HepG2 (cell line): ENCODE data around the gene TMOD2.

Experiments used
- FOXA3 ChIP-seq: IDR thresholded peaks from 2 replicates; pipeline ENCODE4 v1.6.1; 2016; ENCODE audit warnings: missing genetic modification reagents, missing compliant biosample characterization
- HINFP ChIP-seq: sonication (generic); formaldehyde crosslinking; IDR thresholded peaks from 2 replicates; pipeline ENCODE4 v1.4.0; 2020; ENCODE audit warnings: low read depth, mild to moderate bottlenecking, missing genetic modification reagents
- HMGXB3 ChIP-seq: sonication (generic); formaldehyde crosslinking; IDR thresholded peaks from 2 replicates; pipeline ENCODE4 v1.4.0; 2020; ENCODE audit warnings: missing genetic modification reagents, borderline replicate concordance
- POLR2A ChIP-seq, 2 experiments: IDR thresholded peaks; 2 replicates each; pipeline ENCODE4 v1.6.1; 2011; ENCODE audit warnings: low read depth in 2 of 2, low read length in 2 of 2, mild to moderate bottlenecking in 1 of 2, moderate library complexity in 1 of 2; ENCODE audit not compliant: insufficient read depth in 1 of 2
- SRF ChIP-seq: IDR thresholded peaks from 2 replicates; pipeline ENCODE4 v1.6.1; 2011; ENCODE audit warnings: mild to moderate bottlenecking, low read depth, low read length, moderate library complexity
- STAG1 ChIP-seq: sonication (generic); formaldehyde crosslinking; IDR thresholded peaks from 2 replicates; pipeline ENCODE4 v1.4.0; 2020; ENCODE audit warnings: missing genetic modification reagents
- TAF1 ChIP-seq: sonication (generic); formaldehyde crosslinking; IDR thresholded peaks from 2 replicates; pipeline ENCODE4 v1.4.0; 2020; ENCODE audit warnings: missing genetic modification reagents
- YEATS2 ChIP-seq: sonication (generic); formaldehyde crosslinking; IDR thresholded peaks from 2 replicates; pipeline ENCODE4 v1.4.0; 2020; ENCODE audit warnings: missing genetic modification reagents, borderline replicate concordance
- ZKSCAN1 ChIP-seq: fragments of 150-350 bp; IDR thresholded peaks from 2 replicates; pipeline ENCODE4 v1.6.1; 2014; ENCODE audit warnings: low read length
- TF ChIP-seq, protein P1 (sequence below): sonication (generic); formaldehyde crosslinking; IDR thresholded peaks from 2 replicates; pipeline ENCODE4 v1.4.0; 2020; ENCODE audit warnings: mild to moderate bottlenecking, missing genetic modification reagents, borderline replicate concordance

DNA sequence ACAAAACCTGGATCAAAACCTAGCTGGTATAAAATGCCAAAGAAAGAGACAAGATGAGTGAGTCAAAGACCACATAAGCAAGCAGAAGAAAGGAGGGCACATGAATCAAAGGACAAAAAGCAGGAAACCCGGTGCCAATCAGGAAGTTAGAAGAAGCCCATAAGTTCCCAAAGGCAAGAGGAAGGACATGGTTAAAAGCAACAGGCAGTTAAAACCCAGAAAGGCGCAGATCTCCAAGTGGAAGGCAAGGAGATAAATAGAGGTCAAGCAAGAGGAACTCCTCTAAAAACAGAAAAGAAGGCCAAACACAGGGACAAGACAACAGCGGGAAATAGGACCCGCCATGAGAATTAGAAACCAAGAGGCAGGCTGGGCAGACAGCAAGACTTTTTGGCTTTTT lies 4.4 kb downstream of the TMOD2 start:
- TF ChIP-seq, protein P1, sequence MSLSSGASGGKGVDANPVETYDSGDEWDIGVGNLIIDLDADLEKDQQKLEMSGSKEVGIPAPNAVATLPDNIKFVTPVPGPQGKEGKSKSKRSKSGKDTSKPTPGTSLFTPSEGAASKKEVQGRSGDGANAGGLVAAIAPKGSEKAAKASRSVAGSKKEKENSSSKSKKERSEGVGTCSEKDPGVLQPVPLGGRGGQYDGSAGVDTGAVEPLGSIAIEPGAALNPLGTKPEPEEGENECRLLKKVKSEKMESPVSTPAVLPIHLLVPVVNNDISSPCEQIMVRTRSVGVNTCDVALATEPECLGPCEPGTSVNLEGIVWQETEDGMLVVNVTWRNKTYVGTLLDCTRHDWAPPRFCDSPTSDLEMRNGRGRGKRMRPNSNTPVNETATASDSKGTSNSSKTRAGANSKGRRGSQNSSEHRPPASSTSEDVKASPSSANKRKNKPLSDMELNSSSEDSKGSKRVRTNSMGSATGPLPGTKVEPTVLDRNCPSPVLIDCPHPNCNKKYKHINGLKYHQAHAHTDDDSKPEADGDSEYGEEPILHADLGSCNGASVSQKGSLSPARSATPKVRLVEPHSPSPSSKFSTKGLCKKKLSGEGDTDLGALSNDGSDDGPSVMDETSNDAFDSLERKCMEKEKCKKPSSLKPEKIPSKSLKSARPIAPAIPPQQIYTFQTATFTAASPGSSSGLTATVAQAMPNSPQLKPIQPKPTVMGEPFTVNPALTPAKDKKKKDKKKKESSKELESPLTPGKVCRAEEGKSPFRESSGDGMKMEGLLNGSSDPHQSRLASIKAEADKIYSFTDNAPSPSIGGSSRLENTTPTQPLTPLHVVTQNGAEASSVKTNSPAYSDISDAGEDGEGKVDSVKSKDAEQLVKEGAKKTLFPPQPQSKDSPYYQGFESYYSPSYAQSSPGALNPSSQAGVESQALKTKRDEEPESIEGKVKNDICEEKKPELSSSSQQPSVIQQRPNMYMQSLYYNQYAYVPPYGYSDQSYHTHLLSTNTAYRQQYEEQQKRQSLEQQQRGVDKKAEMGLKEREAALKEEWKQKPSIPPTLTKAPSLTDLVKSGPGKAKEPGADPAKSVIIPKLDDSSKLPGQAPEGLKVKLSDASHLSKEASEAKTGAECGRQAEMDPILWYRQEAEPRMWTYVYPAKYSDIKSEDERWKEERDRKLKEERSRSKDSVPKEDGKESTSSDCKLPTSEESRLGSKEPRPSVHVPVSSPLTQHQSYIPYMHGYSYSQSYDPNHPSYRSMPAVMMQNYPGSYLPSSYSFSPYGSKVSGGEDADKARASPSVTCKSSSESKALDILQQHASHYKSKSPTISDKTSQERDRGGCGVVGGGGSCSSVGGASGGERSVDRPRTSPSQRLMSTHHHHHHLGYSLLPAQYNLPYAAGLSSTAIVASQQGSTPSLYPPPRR: no peak
- no peak for TF ChIP-seq STAG1 (CRISPR knock-in tag)
- TF ChIP-seq YEATS2 (CRISPR knock-in tag): no peak
- no peak for TF ChIP-seq HMGXB3 (CRISPR knock-in tag)
- TF ChIP-seq ZKSCAN1: no peak
- no peak for TF ChIP-seq FOXA3 (CRISPR knock-in tag)
- TF ChIP-seq TAF1 (CRISPR knock-in tag): no peak
- no peak for TF ChIP-seq POLR2A (IDR thresholded peaks at IDR 0.05; ENCODE audit: insufficient read depth in 1 of 2, low read depth in 2 of 2, low read length in 2 of 2)
- TF ChIP-seq SRF: no peak
- no peak for TF ChIP-seq HINFP (CRISPR knock-in tag)
